Uterus (tissue), 2 donors: ENCODE results near the gene NDE1.

Source experiments
- CTCF ChIP-seq, 4 experiments: fragments of 200-600 bp in 2 of 4; fragments of 450-650 bp in 2 of 4; sonication (generic) in 2 of 4; IDR thresholded peaks; one replicate each; pipeline ENCODE4 v1.5.1; 2016 to 2019; ENCODE audit warnings: antibody characterized with exemption in 4 of 4, mild to moderate bottlenecking in 2 of 4, moderate library complexity in 1 of 4
- POLR2A ChIP-seq, 2 donors: fragments of 450-650 bp; IDR thresholded peaks; one replicate each; pipeline ENCODE4 v1.6.1; 2016; ENCODE audit warnings: antibody characterized with exemption in 2 of 2, mild to moderate bottlenecking in 1 of 2, moderate library complexity in 1 of 2

DNA sequence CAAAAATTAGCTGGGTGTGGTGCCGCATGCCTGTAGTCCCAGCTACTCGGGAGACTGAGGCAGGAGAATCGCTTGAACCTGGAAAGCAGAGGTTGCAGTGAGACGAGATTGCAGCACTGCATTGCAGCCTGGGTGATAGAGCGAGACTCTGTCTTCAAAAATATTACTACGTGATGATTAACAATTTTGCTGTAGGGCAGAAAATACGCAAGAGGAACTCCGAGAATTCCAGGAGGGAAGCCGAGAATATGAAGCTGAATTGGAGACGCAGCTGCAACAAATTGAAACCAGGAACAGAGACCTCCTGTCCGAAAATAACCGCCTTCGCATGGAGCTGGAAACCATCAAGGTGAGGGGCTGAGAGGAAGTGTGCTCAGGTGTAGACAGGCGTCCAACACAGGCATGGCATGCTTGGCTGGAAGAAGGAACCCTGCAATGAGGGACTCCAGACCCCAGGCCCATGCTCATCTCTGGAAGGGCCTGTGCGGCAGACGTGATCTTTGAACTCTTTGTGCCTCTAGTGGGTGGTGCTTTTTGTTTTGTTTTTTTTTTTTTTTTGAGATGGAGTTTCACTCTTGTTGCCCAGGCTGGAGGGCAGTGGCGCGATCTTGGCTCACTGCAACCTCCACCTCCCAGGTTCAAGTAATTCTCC lies 17.2 kb downstream of the NDE1 start:
- TF ChIP-seq CTCF (IDR thresholded peaks at IDR 0.05) (no peak), POLR2A (IDR thresholded peaks at IDR 0.05) (no peak)
